Ishikawa (cell line): ENCODE data around the gene CUBN.

Source experiments
- EGR1 ChIP-seq: IDR thresholded peaks from 2 replicates; pipeline ENCODE4 v1.6.1; 2012
- EP300 ChIP-seq: IDR thresholded peaks from 2 replicates; pipeline ENCODE4 v1.6.1; 2012; ENCODE audit warnings: borderline replicate concordance
- FOXM1 ChIP-seq: IDR thresholded peaks from 2 replicates; pipeline ENCODE4 v1.6.1; 2012; ENCODE audit warnings: low read depth, borderline replicate concordance
- MAX ChIP-seq: IDR thresholded peaks from 2 replicates; pipeline ENCODE4 v1.6.1; 2012
- NFIC ChIP-seq: IDR thresholded peaks from 2 replicates; pipeline ENCODE4 v1.6.1; 2012
- RAD21 ChIP-seq: IDR thresholded peaks from 2 replicates; pipeline ENCODE4 v1.6.1; 2012; ENCODE audit warnings: low read depth

- no peak for TF ChIP-seq NFIC
- TF ChIP-seq RAD21 = no peak
- no peak for TF ChIP-seq EP300
- TF ChIP-seq FOXM1 = no peak
- no peak for TF ChIP-seq MAX
- no peak for TF ChIP-seq EGR1
Observed at GRCh38 chr10:17053061-17053460, 76.5 kb downstream of the CUBN start.
